IMR-90 (cell line): ENCODE results near the gene PRDM5. TPM values are rescaled to one million over a fixed set of nuclear protein-coding genes. Genes with fewer than 3 reads are reported as not detected.

Source experiments
- ATAC-seq: fragments of 200-7000 bp; cut with Tn5 transposase; 2 replicates; pipeline ENCODE4 v1.9.1; 2020; ENCODE audit warnings: low read depth, mild to moderate bottlenecking, moderate library complexity
- BruUV-seq: library from RNA; stranded (reverse); fragments of 400-500 nt; replicated peaks from 2 replicates; lab custom pipeline; 2021; lab: Mats Ljungman, UMichigan
- CTCF ChIA-PET: fragments of 300-600 bp; formaldehyde crosslinking; extraction: SDS; loops from one replicate; lab custom pipeline; 2021; ENCODE audit warnings: antibody characterized with exemption; lab: Yijun Ruan, JAX
- POLR2A ChIA-PET: fragments of 300-600 bp; sonication (Branson Sonifier 250); formaldehyde crosslinking; loops from one replicate; lab custom pipeline; 2022; ENCODE audit warnings: antibody characterized with exemption; ENCODE audit not compliant: unreplicated experiment; lab: Charles Lee
- DNase-seq: peaks from one replicate; pipeline ENCODE4 v3.0.0; 2013
- H2AFZ ChIP-seq: replicated peaks from 2 replicates; pipeline ENCODE3; 2013; ENCODE audit warnings: low read length, mild to moderate bottlenecking; ENCODE audit not compliant: poor library complexity
- H2AK5ac ChIP-seq: 2 replicates; pipeline ENCODE4 v1.6.1; 2013; ENCODE audit warnings: low read depth, low read length, inconsistent platforms
- H2AK9ac ChIP-seq: replicated peaks from 2 replicates; pipeline ENCODE3; 2013; ENCODE audit warnings: mild to moderate bottlenecking, low read depth, low read length, moderate library complexity; ENCODE audit not compliant: poor library complexity
- H2BK120ac ChIP-seq: 2 replicates; pipeline ENCODE4 v1.6.1; 2013; ENCODE audit warnings: low read depth, low read length, inconsistent platforms
- H2BK15ac ChIP-seq: 3 replicates; pipeline ENCODE4 v1.6.1; 2013; ENCODE audit warnings: low read depth, low read length, inconsistent platforms
- H2BK20ac ChIP-seq: 2 replicates; pipeline ENCODE4 v1.6.1; 2013; ENCODE audit warnings: low read depth, mild to moderate bottlenecking, inconsistent platforms, low read length, moderate library complexity
- H2BK5ac ChIP-seq: 2 replicates; pipeline ENCODE4 v1.6.1; 2013; ENCODE audit warnings: mild to moderate bottlenecking, low read depth, low read length, inconsistent platforms; ENCODE audit not compliant: poor library complexity, severe bottlenecking
- H3K14ac ChIP-seq: replicated peaks from 2 replicates; pipeline ENCODE4 v1.6.1; 2013; ENCODE audit warnings: low read depth, low read length, inconsistent platforms
- H3K18ac ChIP-seq: 2 replicates; pipeline ENCODE4 v1.6.1; 2013; ENCODE audit warnings: low read depth, low read length, control low read depth
- H3K23ac ChIP-seq: 2 replicates; pipeline ENCODE4 v1.6.1; 2013; ENCODE audit warnings: low read depth, low read length, inconsistent platforms
- H3K27ac ChIP-seq: 2 replicates; pipeline ENCODE4 v1.5.1; 2013; ENCODE audit warnings: mild to moderate bottlenecking, control low read depth, low read length; ENCODE audit not compliant: insufficient read depth
- H3K27me3 ChIP-seq: 2 replicates; pipeline ENCODE4 v1.6.1; 2013; ENCODE audit warnings: low read length; ENCODE audit not compliant: control insufficient read depth, insufficient read depth
- H3K36me3 ChIP-seq: 2 replicates; pipeline ENCODE4 v1.6.1; 2013; ENCODE audit warnings: low read length, mixed read lengths; ENCODE audit not compliant: control insufficient read depth, insufficient read depth
- H3K4ac ChIP-seq: 2 replicates; pipeline ENCODE4 v1.6.1; 2013; ENCODE audit warnings: low read depth, low read length, inconsistent platforms
- H3K4me1 ChIP-seq: 2 replicates; pipeline ENCODE4 v1.6.1; 2013; ENCODE audit warnings: low read length, mixed read lengths; ENCODE audit not compliant: control insufficient read depth, insufficient read depth
- H3K4me2 ChIP-seq: 2 replicates; pipeline ENCODE4 v1.6.1; 2013; ENCODE audit warnings: low read depth, mild to moderate bottlenecking, control low read depth, low read length, moderate library complexity
- H3K4me3 ChIP-seq: 2 replicates; pipeline ENCODE4 v1.5.1; 2013; ENCODE audit warnings: low read depth, mild to moderate bottlenecking, control low read depth, low read length, moderate library complexity; ENCODE audit not compliant: insufficient read depth
- H3K56ac ChIP-seq: 2 replicates; pipeline ENCODE4 v1.6.1; 2013; ENCODE audit warnings: low read length, inconsistent platforms; ENCODE audit not compliant: insufficient read depth; ENCODE audit errors: extremely low read depth
- H3K79me1 ChIP-seq, 2 experiments: 2 replicates each; pipeline ENCODE4 v1.6.1; 2013; ENCODE audit warnings: low read length in 2 of 2, inconsistent platforms in 1 of 2, low read depth in 1 of 2
- H3K9ac ChIP-seq: 2 replicates; pipeline ENCODE4 v1.6.1; 2013; ENCODE audit warnings: low read depth, low read length, control low read depth
- H3K9me1 ChIP-seq: 2 replicates; pipeline ENCODE4 v1.6.1; 2013; ENCODE audit warnings: low read length, inconsistent platforms; ENCODE audit not compliant: insufficient read depth
- H3K9me3 ChIP-seq: 2 replicates; pipeline ENCODE4 v1.6.1; 2013; ENCODE audit warnings: low read length; ENCODE audit not compliant: control insufficient read depth, insufficient read depth
- H4K20me1 ChIP-seq: 2 replicates; pipeline ENCODE4 v1.6.1; 2013; ENCODE audit warnings: low read length, inconsistent platforms; ENCODE audit not compliant: insufficient read depth
- H4K5ac ChIP-seq: 2 replicates; pipeline ENCODE4 v1.6.1; 2013; ENCODE audit warnings: mild to moderate bottlenecking, low read depth, low read length, control low read depth
- H4K8ac ChIP-seq, 2 experiments: 2 replicates each; pipeline ENCODE4 v1.6.1; 2013; ENCODE audit warnings: low read depth in 2 of 2, low read length in 2 of 2, control low read depth in 1 of 2, inconsistent platforms in 1 of 2
- H4K91ac ChIP-seq: 2 replicates; pipeline ENCODE4 v1.6.1; 2013; ENCODE audit warnings: low read depth, low read length, inconsistent platforms; ENCODE audit not compliant: insufficient read depth
- CEBPB ChIP-seq: IDR thresholded peaks from 2 replicates; pipeline ENCODE4 v1.6.1; 2012; ENCODE audit warnings: low read depth, low read length, improper control_type of control experiment
- CTCF ChIP-seq: conservative IDR thresholded peaks from 2 replicates; pipeline ENCODE4 v1.5.1; 2012; ENCODE audit warnings: mild to moderate bottlenecking, low read depth, low read length, improper control_type of control experiment
- POLR2A ChIP-seq: IDR thresholded peaks from 2 replicates; pipeline ENCODE4 v1.6.1; 2012; ENCODE audit warnings: mild to moderate bottlenecking, low read depth, low read length
- RCOR1 ChIP-seq: IDR thresholded peaks from 2 replicates; pipeline ENCODE4 v1.6.1; 2012; ENCODE audit warnings: mild to moderate bottlenecking, low read length, improper control_type of control experiment; ENCODE audit not compliant: insufficient replicate concordance
- SMC3 ChIP-seq: fragments of 150-350 bp; IDR thresholded peaks from 2 replicates; pipeline ENCODE4 v1.6.1; 2016; ENCODE audit warnings: low read depth, mild to moderate bottlenecking, antibody characterized with exemption, low read length, moderate library complexity
- WGBS, 2 experiments: methylation state at CpG; one replicate each; pipeline versions ENCODE4 v1.1.5 to v1.1.7; 2013; ENCODE audit warnings: missing lambda C conversion rate in 2 of 2; ENCODE audit not compliant: insufficient read length in 1 of 2; ENCODE audit errors: extremely low coverage in 2 of 2; 5-methylcytosine and 5-hydroxymethylcytosine counted together
- dilution Hi-C: fragments of 300-500 bp; cut with HindIII; formaldehyde crosslinking; loops from one replicate; pipeline ENCODE4 v1.14.3; 2018; ENCODE audit warnings: low sequenced_read_pairs; ENCODE audit not compliant: unreplicated experiment
- in situ Hi-C: fragments of 300-500 bp; cut with MboI; formaldehyde crosslinking; loops from 3 replicates; pipeline ENCODE4 v1.14.3; 2019; ENCODE audit warnings: low sequenced_read_pairs, inconsistent platforms, mixed read lengths
- intact Hi-C: fragments of 100-400 bp; cut with micrococcal nuclease; formaldehyde crosslinking; loops from 2 replicates; pipeline ENCODE4 v1.10.0; 2022
- polyA plus RNA-seq, 3 experiments: library from polyadenylated mRNA; depleted of rRNA; stranded (reverse); fragments of >200 nt; gene quantifications; 2 replicates each; pipeline ENCODE4 v1.2.3, GENCODE V29; 2012; ENCODE audit warnings: low replicate concordance in 1 of 3
- total RNA-seq: library from RNA; depleted of rRNA; stranded (reverse); fragments of >200 nt; gene quantifications from 2 replicates; pipeline ENCODE4 v1.2.3, GENCODE V29; 2012
- TF ChIP-seq, protein P1 (sequence below): fragments of 150-350 bp; IDR thresholded peaks from 2 replicates; pipeline ENCODE4 v1.6.1; 2017; ENCODE audit warnings: mild to moderate bottlenecking, antibody characterized with exemption, low read length, low read depth

PRDM5 gene
- total and polyA plus RNA-seq, 2 of the 4 experiments (the other 2 are of a cell fraction), result 4.1 to 10.8 TPM

DNA sequence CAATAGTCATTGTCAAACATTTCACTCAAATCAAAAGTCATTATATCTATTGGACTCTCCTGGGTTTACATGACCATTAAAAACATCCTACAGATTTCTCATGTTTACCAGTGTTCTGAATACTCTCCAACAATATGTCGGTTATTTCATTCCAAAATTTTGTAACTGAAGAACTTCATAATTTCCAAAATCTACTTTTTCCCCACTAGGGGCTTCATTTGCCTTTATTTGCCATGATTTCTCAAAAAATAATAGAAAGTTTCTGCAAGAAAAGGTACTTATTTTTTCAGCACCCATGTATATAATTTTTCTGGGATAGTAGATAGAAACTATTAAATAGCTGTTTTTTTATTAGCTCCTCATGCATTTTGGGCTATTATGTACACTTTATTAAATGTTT lies 49.0 kb downstream of the PRDM5 start:
- H3K9me3 ChIP-seq, result no peaks in the 10 kb centered on the region
- no peak overlapping the region for H3K14ac ChIP-seq
- ChIA-PET POLR2A (no interaction called here), CTCF (no interaction called here)
- no peak overlapping the region for H4K5ac ChIP-seq
- intact Hi-C loops, result no loop called here
- dilution Hi-C loops, result no loop called here
- H3K4me2 ChIP-seq, result no peak overlapping the region
- peaks cover 2% of the 10 kb centered on the region; the same call in 1 of the 2 replicates for H3K4me1 ChIP-seq
- ATAC-seq (no peak), DNase-seq (no peak)
- H3K79me1 ChIP-seq, result no peaks in the 10 kb centered on the region
- no peak overlapping the region for H2AFZ ChIP-seq
- H2AK9ac ChIP-seq, result no peak overlapping the region
- no peak overlapping the region for H3K27ac ChIP-seq
- BruUV-seq, result no TSS peak
- no CpG with 5 or more reads among the region's 1 CpG for WGBS, 2 experiments
- no peaks in the 10 kb centered on the region for H3K27me3 ChIP-seq
- no peak overlapping the region for H2BK15ac ChIP-seq
- no peaks in the 10 kb centered on the region; the same call in 1 of the 2 replicates for H4K20me1 ChIP-seq
- no peak overlapping the region for H3K18ac ChIP-seq
- in situ Hi-C loops, result no loop called here
- no peak overlapping the region for H3K4ac ChIP-seq
- H3K56ac ChIP-seq, result no peak overlapping the region
- no peak overlapping the region for H4K91ac ChIP-seq
- peaks cover 3% of the 10 kb centered on the region; the same call in 1 of the 2 replicates for H3K9me1 ChIP-seq
- TF ChIP-seq POLR2A (no peak), CEBPB (no peak), SMC3 (no peak), CTCF (peak; percentile 21; the same call in 1 of the 2 replicates), RCOR1 (no peak)
- TF ChIP-seq, protein P1, sequence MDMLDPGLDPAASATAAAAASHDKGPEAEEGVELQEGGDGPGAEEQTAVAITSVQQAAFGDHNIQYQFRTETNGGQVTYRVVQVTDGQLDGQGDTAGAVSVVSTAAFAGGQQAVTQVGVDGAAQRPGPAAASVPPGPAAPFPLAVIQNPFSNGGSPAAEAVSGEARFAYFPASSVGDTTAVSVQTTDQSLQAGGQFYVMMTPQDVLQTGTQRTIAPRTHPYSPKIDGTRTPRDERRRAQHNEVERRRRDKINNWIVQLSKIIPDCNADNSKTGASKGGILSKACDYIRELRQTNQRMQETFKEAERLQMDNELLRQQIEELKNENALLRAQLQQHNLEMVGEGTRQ, result no peak
- no peak overlapping the region for H4K8ac ChIP-seq
- H2BK120ac ChIP-seq, result no peak overlapping the region
- no peak overlapping the region for H3K9ac ChIP-seq
- H3K23ac ChIP-seq, result no peak overlapping the region
- H3K36me3 ChIP-seq, result no peaks in the 10 kb centered on the region
- H2AK5ac ChIP-seq, result no peak overlapping the region
- no peak overlapping the region for H2BK5ac ChIP-seq
- H3K4me3 ChIP-seq, result no peak overlapping the region
- no peak overlapping the region for H2BK20ac ChIP-seq
